NCI-H2196 (cell line): ENCODE results near the gene HOXB6.

Experiments
- DNase-seq: peaks from one replicate; lab custom pipeline; 2025; ENCODE audit not compliant: unreplicated experiment; lab: John Stamatoyannopoulos, UW

HOXB6 gene

GRCh38 chr17:48583708-48584222 is 21.0 kb downstream of the HOXB6 start:
- no peak for DNase-seq

- DNase-seq: no peak
These were observed 22.1 kb downstream of the HOXB6 start for GRCh38 chr17:48582750-48583069.

GRCh38 chr17:48579760-48580554 is 24.8 kb downstream of the HOXB6 start:
- DNase-seq: no peak

- DNase-seq: no peak
These were observed 25.4 kb downstream of the HOXB6 start for GRCh38 chr17:48579471-48579759.

- no peak for DNase-seq
These were observed 25.9 kb downstream of the HOXB6 start for GRCh38 chr17:48578616-48579470.

GRCh38 chr17:48577946-48578615 is 26.7 kb downstream of the HOXB6 start, which contains the start of gene HOXB4:
TSS of gene HOXB4 (minus strand) at chr17:48578350. CDS start at chr17:48578319, 31 bp downstream.
- no peak for DNase-seq

- no peak for DNase-seq
These were observed 27.3 kb downstream of the HOXB6 start for GRCh38 chr17:48577330-48577945.

GRCh38 chr17:48576479-48577309 is 28.1 kb downstream of the HOXB6 start:
- DNase-seq: no peak

GRCh38 chr17:48575673-48576478 is 28.9 kb downstream of the HOXB6 start:
- DNase-seq: no peak

GRCh38 chr17:48575066-48575582 is 29.7 kb downstream of the HOXB6 start:
- no peak for DNase-seq

- DNase-seq: no peak
These were observed 30.2 kb downstream of the HOXB6 start for GRCh38 chr17:48574505-48575065.

GRCh38 chr17:48571826-48572417 is 32.9 kb downstream of the HOXB6 start:
- DNase-seq: no peak

GRCh38 chr17:48571024-48571818 is 33.6 kb downstream of the HOXB6 start:
- DNase-seq: no peak

- DNase-seq: no peak
These were observed 34.3 kb downstream of the HOXB6 start for GRCh38 chr17:48570325-48571023.

- DNase-seq: no peak
These were observed 35.0 kb downstream of the HOXB6 start for GRCh38 chr17:48569674-48570324.

GRCh38 chr17:48569240-48569582 is 35.6 kb downstream of the HOXB6 start:
- DNase-seq: no peak
